IMR-90 (cell line): ENCODE data around the gene PNPLA1. TPM values are rescaled to one million over a fixed set of nuclear protein-coding genes. Genes with fewer than 3 reads are reported as not detected.

Experiments used
- ATAC-seq: fragments of 200-7000 bp; cut with Tn5 transposase; 2 replicates; pipeline ENCODE4 v1.9.1; 2020; ENCODE audit warnings: low read depth, mild to moderate bottlenecking, moderate library complexity
- BruUV-seq: library from RNA; stranded (reverse); fragments of 400-500 nt; replicated peaks from 2 replicates; lab custom pipeline; 2021; lab: Mats Ljungman, UMichigan
- CTCF ChIA-PET: fragments of 300-600 bp; formaldehyde crosslinking; extraction: SDS; loops from one replicate; lab custom pipeline; 2021; ENCODE audit warnings: antibody characterized with exemption; lab: Yijun Ruan, JAX
- POLR2A ChIA-PET: fragments of 300-600 bp; sonication (Branson Sonifier 250); formaldehyde crosslinking; loops from one replicate; lab custom pipeline; 2022; ENCODE audit warnings: antibody characterized with exemption; ENCODE audit not compliant: unreplicated experiment; lab: Charles Lee
- DNase-seq: peaks from one replicate; pipeline ENCODE4 v3.0.0; 2013
- H2AFZ ChIP-seq: replicated peaks from 2 replicates; pipeline ENCODE3; 2013; ENCODE audit warnings: low read length, mild to moderate bottlenecking; ENCODE audit not compliant: poor library complexity
- H2AK5ac ChIP-seq: 2 replicates; pipeline ENCODE4 v1.6.1; 2013; ENCODE audit warnings: low read depth, low read length, inconsistent platforms
- H2AK9ac ChIP-seq: replicated peaks from 2 replicates; pipeline ENCODE3; 2013; ENCODE audit warnings: mild to moderate bottlenecking, low read depth, low read length, moderate library complexity; ENCODE audit not compliant: poor library complexity
- H2BK120ac ChIP-seq: 2 replicates; pipeline ENCODE4 v1.6.1; 2013; ENCODE audit warnings: low read depth, low read length, inconsistent platforms
- H2BK15ac ChIP-seq: 3 replicates; pipeline ENCODE4 v1.6.1; 2013; ENCODE audit warnings: low read depth, low read length, inconsistent platforms
- H2BK20ac ChIP-seq: 2 replicates; pipeline ENCODE4 v1.6.1; 2013; ENCODE audit warnings: low read depth, mild to moderate bottlenecking, inconsistent platforms, low read length, moderate library complexity
- H2BK5ac ChIP-seq: 2 replicates; pipeline ENCODE4 v1.6.1; 2013; ENCODE audit warnings: mild to moderate bottlenecking, low read depth, low read length, inconsistent platforms; ENCODE audit not compliant: poor library complexity, severe bottlenecking
- H3K14ac ChIP-seq: replicated peaks from 2 replicates; pipeline ENCODE4 v1.6.1; 2013; ENCODE audit warnings: low read depth, low read length, inconsistent platforms
- H3K18ac ChIP-seq: 2 replicates; pipeline ENCODE4 v1.6.1; 2013; ENCODE audit warnings: low read depth, low read length, control low read depth
- H3K23ac ChIP-seq: 2 replicates; pipeline ENCODE4 v1.6.1; 2013; ENCODE audit warnings: low read depth, low read length, inconsistent platforms
- H3K27ac ChIP-seq: 2 replicates; pipeline ENCODE4 v1.5.1; 2013; ENCODE audit warnings: mild to moderate bottlenecking, control low read depth, low read length; ENCODE audit not compliant: insufficient read depth
- H3K27me3 ChIP-seq: 2 replicates; pipeline ENCODE4 v1.6.1; 2013; ENCODE audit warnings: low read length; ENCODE audit not compliant: control insufficient read depth, insufficient read depth
- H3K36me3 ChIP-seq: 2 replicates; pipeline ENCODE4 v1.6.1; 2013; ENCODE audit warnings: low read length, mixed read lengths; ENCODE audit not compliant: control insufficient read depth, insufficient read depth
- H3K4ac ChIP-seq: 2 replicates; pipeline ENCODE4 v1.6.1; 2013; ENCODE audit warnings: low read depth, low read length, inconsistent platforms
- H3K4me1 ChIP-seq: 2 replicates; pipeline ENCODE4 v1.6.1; 2013; ENCODE audit warnings: low read length, mixed read lengths; ENCODE audit not compliant: control insufficient read depth, insufficient read depth
- H3K4me2 ChIP-seq: 2 replicates; pipeline ENCODE4 v1.6.1; 2013; ENCODE audit warnings: low read depth, mild to moderate bottlenecking, control low read depth, low read length, moderate library complexity
- H3K4me3 ChIP-seq: 2 replicates; pipeline ENCODE4 v1.5.1; 2013; ENCODE audit warnings: low read depth, mild to moderate bottlenecking, control low read depth, low read length, moderate library complexity; ENCODE audit not compliant: insufficient read depth
- H3K56ac ChIP-seq: 2 replicates; pipeline ENCODE4 v1.6.1; 2013; ENCODE audit warnings: low read length, inconsistent platforms; ENCODE audit not compliant: insufficient read depth; ENCODE audit errors: extremely low read depth
- H3K79me1 ChIP-seq, 2 experiments: 2 replicates each; pipeline ENCODE4 v1.6.1; 2013; ENCODE audit warnings: low read length in 2 of 2, inconsistent platforms in 1 of 2, low read depth in 1 of 2
- H3K9ac ChIP-seq: 2 replicates; pipeline ENCODE4 v1.6.1; 2013; ENCODE audit warnings: low read depth, low read length, control low read depth
- H3K9me1 ChIP-seq: 2 replicates; pipeline ENCODE4 v1.6.1; 2013; ENCODE audit warnings: low read length, inconsistent platforms; ENCODE audit not compliant: insufficient read depth
- H3K9me3 ChIP-seq: 2 replicates; pipeline ENCODE4 v1.6.1; 2013; ENCODE audit warnings: low read length; ENCODE audit not compliant: control insufficient read depth, insufficient read depth
- H4K20me1 ChIP-seq: 2 replicates; pipeline ENCODE4 v1.6.1; 2013; ENCODE audit warnings: low read length, inconsistent platforms; ENCODE audit not compliant: insufficient read depth
- H4K5ac ChIP-seq: 2 replicates; pipeline ENCODE4 v1.6.1; 2013; ENCODE audit warnings: mild to moderate bottlenecking, low read depth, low read length, control low read depth
- H4K8ac ChIP-seq, 2 experiments: 2 replicates each; pipeline ENCODE4 v1.6.1; 2013; ENCODE audit warnings: low read depth in 2 of 2, low read length in 2 of 2, control low read depth in 1 of 2, inconsistent platforms in 1 of 2
- H4K91ac ChIP-seq: 2 replicates; pipeline ENCODE4 v1.6.1; 2013; ENCODE audit warnings: low read depth, low read length, inconsistent platforms; ENCODE audit not compliant: insufficient read depth
- CEBPB ChIP-seq: IDR thresholded peaks from 2 replicates; pipeline ENCODE4 v1.6.1; 2012; ENCODE audit warnings: low read depth, low read length, improper control_type of control experiment
- CHD1 ChIP-seq: IDR thresholded peaks from 2 replicates; pipeline ENCODE4 v1.6.1; 2012; ENCODE audit warnings: low read depth, low read length, improper control_type of control experiment
- CTCF ChIP-seq: conservative IDR thresholded peaks from 2 replicates; pipeline ENCODE4 v1.5.1; 2012; ENCODE audit warnings: mild to moderate bottlenecking, low read depth, low read length, improper control_type of control experiment
- FOS ChIP-seq: fragments of 150-350 bp; IDR thresholded peaks from 2 replicates; pipeline ENCODE4 v1.6.1; 2016; ENCODE audit warnings: low read depth, low read length
- MAFK ChIP-seq: IDR thresholded peaks from 2 replicates; pipeline ENCODE4 v1.6.1; 2012; ENCODE audit warnings: low read depth, low read length, improper control_type of control experiment
- MAZ ChIP-seq: IDR thresholded peaks from 2 replicates; pipeline ENCODE4 v1.6.1; 2012; ENCODE audit warnings: low read depth, mild to moderate bottlenecking, low read length, improper control_type of control experiment, moderate library complexity, borderline replicate concordance
- MXI1 ChIP-seq: IDR thresholded peaks from 2 replicates; pipeline ENCODE4 v1.6.1; 2012; ENCODE audit warnings: low read depth, mild to moderate bottlenecking, low read length, moderate library complexity, borderline replicate concordance
- NFE2L2 ChIP-seq: fragments of 150-350 bp; IDR thresholded peaks from 2 replicates; pipeline ENCODE4 v1.6.1; 2016; ENCODE audit warnings: low read depth, mild to moderate bottlenecking, low read length
- POLR2A ChIP-seq: IDR thresholded peaks from 2 replicates; pipeline ENCODE4 v1.6.1; 2012; ENCODE audit warnings: mild to moderate bottlenecking, low read depth, low read length
- RCOR1 ChIP-seq: IDR thresholded peaks from 2 replicates; pipeline ENCODE4 v1.6.1; 2012; ENCODE audit warnings: mild to moderate bottlenecking, low read length, improper control_type of control experiment; ENCODE audit not compliant: insufficient replicate concordance
- RFX5 ChIP-seq: IDR thresholded peaks from 2 replicates; pipeline ENCODE4 v1.8.0; 2012; ENCODE audit warnings: low read depth, mild to moderate bottlenecking, low read length, moderate library complexity
- SMC3 ChIP-seq: fragments of 150-350 bp; IDR thresholded peaks from 2 replicates; pipeline ENCODE4 v1.6.1; 2016; ENCODE audit warnings: low read depth, mild to moderate bottlenecking, antibody characterized with exemption, low read length, moderate library complexity
- USF2 ChIP-seq: fragments of 150-350 bp; IDR thresholded peaks from 2 replicates; pipeline ENCODE4 v1.6.1; 2017; ENCODE audit warnings: mild to moderate bottlenecking, antibody characterized with exemption, low read length, low read depth
- WGBS, 2 experiments: methylation state at CpG; one replicate each; pipeline versions ENCODE4 v1.1.5 to v1.1.7; 2013; ENCODE audit warnings: missing lambda C conversion rate in 2 of 2; ENCODE audit not compliant: insufficient read length in 1 of 2; ENCODE audit errors: extremely low coverage in 2 of 2; 5-methylcytosine and 5-hydroxymethylcytosine counted together
- dilution Hi-C: fragments of 300-500 bp; cut with HindIII; formaldehyde crosslinking; loops from one replicate; pipeline ENCODE4 v1.14.3; 2018; ENCODE audit warnings: low sequenced_read_pairs; ENCODE audit not compliant: unreplicated experiment
- in situ Hi-C: fragments of 300-500 bp; cut with MboI; formaldehyde crosslinking; loops from 3 replicates; pipeline ENCODE4 v1.14.3; 2019; ENCODE audit warnings: low sequenced_read_pairs, inconsistent platforms, mixed read lengths
- intact Hi-C: fragments of 100-400 bp; cut with micrococcal nuclease; formaldehyde crosslinking; loops from 2 replicates; pipeline ENCODE4 v1.10.0; 2022
- polyA plus RNA-seq, 3 experiments: library from polyadenylated mRNA; depleted of rRNA; stranded (reverse); fragments of >200 nt; gene quantifications; 2 replicates each; pipeline ENCODE4 v1.2.3, GENCODE V29; 2012; ENCODE audit warnings: low replicate concordance in 1 of 3
- total RNA-seq: library from RNA; depleted of rRNA; stranded (reverse); fragments of >200 nt; gene quantifications from 2 replicates; pipeline ENCODE4 v1.2.3, GENCODE V29; 2012

Gene PNPLA1
- total and polyA plus RNA-seq, 2 of the 4 experiments (the other 2 are of a cell fraction): not detected

DNA sequence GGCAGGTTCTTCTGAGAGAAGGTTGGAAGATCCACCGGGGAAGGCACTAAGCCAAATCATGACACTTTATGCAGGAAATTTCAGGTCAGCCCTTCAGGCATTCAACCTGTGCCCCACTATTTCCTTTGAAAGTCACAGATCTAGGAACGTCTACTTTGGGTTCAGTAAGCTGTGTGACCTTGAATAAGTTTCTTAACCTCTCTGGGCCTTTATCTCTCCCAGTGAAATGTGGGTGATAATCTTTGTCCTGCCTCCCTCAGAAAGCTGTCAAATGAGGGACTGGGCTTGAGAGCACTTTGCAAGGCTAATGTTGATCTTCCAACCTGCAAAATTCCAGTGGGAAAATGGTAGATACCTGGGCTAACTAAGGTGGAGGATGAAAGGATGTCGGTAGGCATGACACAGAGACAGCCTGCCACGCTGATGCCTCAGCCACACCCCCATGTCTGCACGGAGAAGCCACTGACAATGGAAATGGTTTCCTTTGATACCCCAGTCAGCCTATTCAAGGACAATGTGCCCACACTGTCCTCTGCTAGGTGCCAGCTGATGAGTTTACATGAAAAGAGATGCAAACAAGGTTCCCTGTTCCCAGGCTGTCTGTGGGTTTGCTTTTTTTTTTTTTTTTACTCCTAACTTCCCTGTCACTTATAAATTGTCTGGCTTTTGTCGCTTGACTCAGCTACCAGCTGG lies 57.5 kb downstream of the PNPLA1 start:
- Histone ChIP-seq H2AFZ (no peak overlapping the region), H3K4me2 (no peak overlapping the region), H3K9me1 (0 out of 2 replicates have a peak, but pooled peaks cover 2% of the 10 kb centered on the region), H3K18ac (no peak overlapping the region), H3K36me3 (no peaks in the 10 kb centered on the region), H2AK9ac (no peak overlapping the region), H4K91ac (no peak overlapping the region), H3K27me3 (peaks cover 70% of the 10 kb centered on the region), H3K4ac (no peak overlapping the region), H4K8ac (no peak overlapping the region), H4K20me1 (no peaks in the 10 kb centered on the region), H3K14ac (no peak overlapping the region), H3K9ac (no peak overlapping the region), H3K9me3 (no peaks in the 10 kb centered on the region), H2BK5ac (no peak overlapping the region), H2BK120ac (no peak overlapping the region), H3K4me3 (no peak overlapping the region), H2BK15ac (no peak overlapping the region), H2BK20ac (no peak overlapping the region), H3K4me1 (no peaks in the 10 kb centered on the region; the same call in 1 of the 2 replicates), H3K23ac (no peak overlapping the region; the same call in 1 of the 2 replicates), H3K56ac (no peak overlapping the region), H4K5ac (no peak overlapping the region), H2AK5ac (no peak overlapping the region), H3K79me1 (no peaks in the 10 kb centered on the region), H3K27ac (no peak overlapping the region)
- no peak for ATAC-seq
- POLR2A ChIA-PET: interaction anchor here (0.6 kb wide), 1 partner anchor 25 kb away, joined by 3 read pairs; no protein-coding TSS in a partner anchor
- no TSS peak for BruUV-seq
- dilution Hi-C loops (no loop called here), in situ Hi-C loops (no loop called here), intact Hi-C loops (no loop called here)
- no CpG with 5 or more reads among the region's 6 CpGs for WGBS, 2 experiments
- DNase-seq: no peak
- no peak for TF ChIP-seq SMC3
- no peak for TF ChIP-seq MAFK
- TF ChIP-seq CHD1: no peak
- no peak for TF ChIP-seq USF2
- TF ChIP-seq POLR2A: no peak
- no peak for TF ChIP-seq MAZ
- no peak for TF ChIP-seq FOS
- TF ChIP-seq CTCF: no peak
- no peak for TF ChIP-seq MXI1
- TF ChIP-seq NFE2L2: no peak
- TF ChIP-seq RFX5: no peak
- no peak for TF ChIP-seq CEBPB
- no peak for TF ChIP-seq RCOR1
- CTCF ChIA-PET: interaction anchor here (0.6 kb wide), 1 partner anchor 13 kb away, joined by 4 read pairs; no protein-coding TSS in a partner anchor
